ENCODE data around the gene ZNF653. TPM values are rescaled to one million over a fixed set of nuclear protein-coding genes. Genes with fewer than 3 reads are reported as not detected.

ZNF653 gene
- total and polyA plus RNA-seq, 11 donors, result 2.4 to 8.9 (median 3.9) TPM

- intact Hi-C loops (cut with DNase I), result loop anchor here in 3 of 10 donors (5.0 to 10.0 kb wide), 2 partner anchors 89 to 92 kb away; no protein-coding TSS in a partner anchor
- H3K36me3 ChIP-seq, result peaks cover 0 to 49% (median 21%) of the 10 kb centered on the region in 9 donors
- 88 to 93% (median 90%) methylated on average over 7 to 10 of the region's 10 CpGs for WGBS, 4 donors
- H3K4me3 ChIP-seq, result no peak overlapping the region
- no peak overlapping the region for H3K27ac ChIP-seq
- TF ChIP-seq, protein P1, sequence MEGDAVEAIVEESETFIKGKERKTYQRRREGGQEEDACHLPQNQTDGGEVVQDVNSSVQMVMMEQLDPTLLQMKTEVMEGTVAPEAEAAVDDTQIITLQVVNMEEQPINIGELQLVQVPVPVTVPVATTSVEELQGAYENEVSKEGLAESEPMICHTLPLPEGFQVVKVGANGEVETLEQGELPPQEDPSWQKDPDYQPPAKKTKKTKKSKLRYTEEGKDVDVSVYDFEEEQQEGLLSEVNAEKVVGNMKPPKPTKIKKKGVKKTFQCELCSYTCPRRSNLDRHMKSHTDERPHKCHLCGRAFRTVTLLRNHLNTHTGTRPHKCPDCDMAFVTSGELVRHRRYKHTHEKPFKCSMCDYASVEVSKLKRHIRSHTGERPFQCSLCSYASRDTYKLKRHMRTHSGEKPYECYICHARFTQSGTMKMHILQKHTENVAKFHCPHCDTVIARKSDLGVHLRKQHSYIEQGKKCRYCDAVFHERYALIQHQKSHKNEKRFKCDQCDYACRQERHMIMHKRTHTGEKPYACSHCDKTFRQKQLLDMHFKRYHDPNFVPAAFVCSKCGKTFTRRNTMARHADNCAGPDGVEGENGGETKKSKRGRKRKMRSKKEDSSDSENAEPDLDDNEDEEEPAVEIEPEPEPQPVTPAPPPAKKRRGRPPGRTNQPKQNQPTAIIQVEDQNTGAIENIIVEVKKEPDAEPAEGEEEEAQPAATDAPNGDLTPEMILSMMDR (IDR thresholded peaks at IDR 0.05), result no peak
- no peak for TF ChIP-seq POLR2A (IDR thresholded peaks at IDR 0.05)
- no peaks in the 10 kb centered on the region for H3K27me3 ChIP-seq
- H3K9me3 ChIP-seq, result no peaks in the 10 kb centered on the region
- DNase-seq, result no peak
- no peaks in the 10 kb centered on the region for H3K4me1 ChIP-seq
- ATAC-seq, result no peak
Measured at GRCh38 chr19:11495481-11495880, 10.2 kb downstream of the ZNF653 start.

GRCh38 chr19:11494634-11495285 lies 10.9 kb downstream of the ZNF653 start:
- TF ChIP-seq, protein P1 (IDR thresholded peaks at IDR 0.05), result no peak
- no peak for TF ChIP-seq POLR2A (IDR thresholded peaks at IDR 0.05)
- Histone ChIP-seq H3K4me1 (no peaks in the 10 kb centered on the region), H3K36me3 (peaks cover 0 to 53% (median 21%) of the 10 kb centered on the region in 9 donors), H3K4me3 (no peak overlapping the region), H3K27ac (no peak overlapping the region), H3K9me3 (no peaks in the 10 kb centered on the region), H3K27me3 (no peaks in the 10 kb centered on the region)
- 93 to 96% (median 94%) methylated on average over 26 to 27 of the region's 27 CpGs for WGBS, 4 donors
- DNase-seq (no peak), ATAC-seq (no peak)
- intact Hi-C loops (cut with DNase I), result loop anchor here in 3 of 10 donors (5.0 to 10.0 kb wide), 2 partner anchors 90 to 93 kb away; no protein-coding TSS in a partner anchor

DNA sequence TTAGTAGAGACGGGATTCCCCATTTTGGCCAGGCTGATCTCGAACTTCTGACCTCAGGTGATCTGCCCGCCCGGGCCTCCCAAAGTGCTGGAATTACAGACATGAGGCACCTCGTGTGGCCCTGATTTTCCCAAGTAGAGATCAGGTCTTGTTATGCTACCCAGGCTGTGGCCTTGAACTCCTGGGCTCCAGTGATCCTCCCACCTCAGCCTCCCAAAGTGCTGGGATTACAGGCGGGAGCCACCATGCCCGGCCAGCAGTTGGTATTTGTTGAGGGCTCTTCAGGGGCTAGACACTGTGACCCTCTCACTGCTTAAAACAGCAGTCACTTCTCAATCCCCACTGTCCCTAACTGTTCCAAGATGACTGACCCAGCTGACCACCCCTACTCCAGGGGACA lies 16.3 kb downstream of the ZNF653 start:
- H3K4me1 ChIP-seq, result no peaks in the 10 kb centered on the region
- intact Hi-C loops (cut with DNase I), result loop anchor here in 4 of 10 donors (10.0 kb wide), 3 partner anchors 55 to 195 kb away; partner anchors contain the start of genes TSPAN16 (in 3 of the 4), EPOR (in 1 of the 4), ODAD3 (in 1 of the 4) and PRKCSH (in 1 of the 4)
- no peak for ATAC-seq
- H3K27ac ChIP-seq, result no peak overlapping the region
- peaks cover 0 to 40% (median 13%) of the 10 kb centered on the region in 9 donors for H3K36me3 ChIP-seq
- H3K27me3 ChIP-seq, result peaks cover 0 to 6% (median 0%) of the 10 kb centered on the region in 9 donors
- no peak for TF ChIP-seq POLR2A (IDR thresholded peaks at IDR 0.05)
- TF ChIP-seq, protein P1 (IDR thresholded peaks at IDR 0.05), result no peak
- H3K4me3 ChIP-seq, result no peak overlapping the region
- no peak for DNase-seq
- no peaks in the 10 kb centered on the region for H3K9me3 ChIP-seq
- 92 to 96% (median 94%) methylated on average over 7 of the region's 7 CpGs for WGBS, 4 donors

Measured in heart left ventricle (tissue), 16 donors.